Neuronal stem cell (in vitro differentiated cells): ENCODE data around the gene CPO.

Source experiments
- DNase-seq: peaks from one replicate; pipeline ENCODE4 v3.0.0-alpha.2; 2013; ENCODE audit warnings: low spot score
- H2AFZ ChIP-seq: one replicate; pipeline ENCODE4 v1.6.1; 2013; ENCODE audit warnings: mild to moderate bottlenecking, low read length, inconsistent platforms
- H2AK5ac ChIP-seq: 2 replicates; pipeline ENCODE4 v1.6.1; 2013; ENCODE audit warnings: low read depth, mild to moderate bottlenecking, inconsistent platforms, low read length, moderate library complexity, mixed read lengths
- H2BK120ac ChIP-seq: 2 replicates; pipeline ENCODE4 v1.6.1; 2013; ENCODE audit warnings: low read depth, mild to moderate bottlenecking, inconsistent platforms, low read length, moderate library complexity, mixed read lengths
- H2BK12ac ChIP-seq: one replicate; pipeline ENCODE4 v1.6.1; 2013; ENCODE audit warnings: low read length, inconsistent platforms
- H2BK15ac ChIP-seq: 2 replicates; pipeline ENCODE4 v1.6.1; 2013; ENCODE audit warnings: mild to moderate bottlenecking, low read length, inconsistent platforms, mixed read lengths
- H2BK5ac ChIP-seq: one replicate; pipeline ENCODE4 v1.6.1; 2013; ENCODE audit warnings: inconsistent platforms, mild to moderate bottlenecking, low read length, moderate library complexity
- H3K14ac ChIP-seq: one replicate; pipeline ENCODE4 v1.6.1; 2013; ENCODE audit warnings: low read length, inconsistent platforms
- H3K18ac ChIP-seq: 2 replicates; pipeline ENCODE4 v1.6.1; 2013; ENCODE audit warnings: low read length, inconsistent platforms
- H3K23ac ChIP-seq: 2 replicates; pipeline ENCODE4 v1.6.1; 2013; ENCODE audit warnings: low read depth, mild to moderate bottlenecking, mixed read lengths, low read length, inconsistent platforms; ENCODE audit not compliant: poor library complexity
- H3K27ac ChIP-seq: replicated peaks from 3 replicates; pipeline ENCODE4 v1.5.1; 2013; ENCODE audit warnings: low read length, inconsistent platforms
- H3K27me3 ChIP-seq, 3 experiments: 2 replicates each; pipeline ENCODE4 v1.6.1; 2013; ENCODE audit warnings: low read length in 3 of 3, mild to moderate bottlenecking in 2 of 3, inconsistent platforms in 1 of 3, low read depth in 1 of 3, mixed read lengths in 1 of 3, moderate library complexity in 1 of 3; ENCODE audit not compliant: control insufficient read depth in 3 of 3, insufficient read depth in 3 of 3
- H3K36me3 ChIP-seq, 2 donors: replicated peaks in 1 of 2; 2 replicates each; pipeline ENCODE4 v1.6.1; 2013; ENCODE audit warnings: low read length in 2 of 2; ENCODE audit not compliant: control insufficient read depth in 2 of 2, insufficient read depth in 2 of 2
- H3K4ac ChIP-seq: 2 replicates; pipeline ENCODE4 v1.6.1; 2013; ENCODE audit warnings: inconsistent platforms, mild to moderate bottlenecking, low read length, moderate library complexity
- H3K4me1 ChIP-seq, 2 donors: 1 replicate in 1 of 2; 2 replicates in 1 of 2; pipeline ENCODE4 v1.6.1; 2013; ENCODE audit warnings: low read length in 2 of 2, low read depth in 1 of 2; ENCODE audit not compliant: control insufficient read depth in 2 of 2, insufficient read depth in 1 of 2
- H3K4me2 ChIP-seq: one replicate; pipeline ENCODE4 v1.6.1; 2013; ENCODE audit warnings: mild to moderate bottlenecking, low read length, inconsistent platforms; ENCODE audit not compliant: insufficient read depth, poor library complexity, severe bottlenecking
- H3K4me3 ChIP-seq, 2 donors: 2 replicates each; pipeline ENCODE4 v1.5.1; 2013; ENCODE audit warnings: low read length in 2 of 2, mild to moderate bottlenecking in 2 of 2, inconsistent platforms in 1 of 2, moderate library complexity in 1 of 2
- H3K79me1 ChIP-seq: one replicate; pipeline ENCODE4 v1.6.1; 2013; ENCODE audit warnings: low read depth, mild to moderate bottlenecking, inconsistent platforms, low read length, moderate library complexity
- H3K9ac ChIP-seq: one replicate; pipeline ENCODE4 v1.6.1; 2013; ENCODE audit warnings: mild to moderate bottlenecking, low read depth, low read length, inconsistent platforms; ENCODE audit not compliant: poor library complexity
- H3K9me3 ChIP-seq, 2 donors: replicated peaks in 1 of 2; 2 replicates each; pipeline versions ENCODE3 to v1.6.1; 2013; ENCODE audit warnings: low read length in 2 of 2, mild to moderate bottlenecking in 2 of 2, inconsistent platforms in 1 of 2, low read depth in 1 of 2, mixed read lengths in 1 of 2, moderate library complexity in 1 of 2; ENCODE audit not compliant: control insufficient read depth in 2 of 2, insufficient read depth in 1 of 2
- H4K8ac ChIP-seq: one replicate; pipeline ENCODE4 v1.6.1; 2013; ENCODE audit warnings: low read depth, mild to moderate bottlenecking, inconsistent platforms, low read length, moderate library complexity
- H4K91ac ChIP-seq: one replicate; pipeline ENCODE4 v1.6.1; 2013; ENCODE audit warnings: low read length, low read depth, mild to moderate bottlenecking, inconsistent platforms; ENCODE audit not compliant: poor library complexity
- WGBS, 2 donors: extraction: QIAGEN DNeasy Blood & Tissue Kit; methylation state at CpG; one replicate each; pipeline ENCODE4 v1.1.7; 2013; ENCODE audit warnings: missing lambda C conversion rate in 2 of 2, mixed read lengths in 1 of 2; ENCODE audit not compliant: insufficient read length in 2 of 2, insufficient replicate concordance in 1 of 2; ENCODE audit errors: extremely low coverage in 2 of 2; 5-methylcytosine and 5-hydroxymethylcytosine counted together

The CPO gene

DNA sequence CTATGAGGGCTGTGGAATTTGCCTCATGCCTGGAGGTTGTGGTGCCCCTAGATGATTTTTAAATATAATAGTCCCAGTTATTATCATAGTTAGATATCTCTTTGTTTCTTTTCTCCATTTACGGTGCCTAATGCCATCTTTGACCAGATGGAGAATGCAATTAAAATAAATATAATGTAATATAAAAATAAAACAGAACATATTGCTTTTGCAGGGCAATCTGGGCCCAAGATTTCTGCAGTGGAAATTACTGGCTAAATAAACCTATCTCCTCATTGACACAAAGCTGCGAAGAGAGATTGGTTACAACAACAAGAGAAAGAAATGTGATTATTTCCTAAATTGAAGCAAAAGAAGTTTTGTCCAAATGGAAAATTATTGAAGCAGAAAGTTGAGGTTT is 51.8 kb downstream of the CPO start:
- no peaks in the 10 kb centered on the region for H3K4me1 ChIP-seq
- no peak overlapping the region for H3K14ac ChIP-seq
- no peak for DNase-seq
- H3K27me3 ChIP-seq: no peaks in the 10 kb centered on the region
- no peak overlapping the region for H3K4me3 ChIP-seq
- H3K79me1 ChIP-seq: no peaks in the 10 kb centered on the region
- no peak overlapping the region for H2BK120ac ChIP-seq
- no peak overlapping the region for H3K9ac ChIP-seq
- H3K9me3 ChIP-seq: peaks cover 0 to 5% of the 10 kb centered on the region in 2 donors
- no peak overlapping the region for H3K4ac ChIP-seq
- no peak overlapping the region for H2AFZ ChIP-seq
- no peak overlapping the region for H2AK5ac ChIP-seq
- no CpG with 5 or more reads among the region's 2 CpGs for WGBS, 2 donors
- no peak overlapping the region for H4K91ac ChIP-seq
- H3K4me2 ChIP-seq: no peak overlapping the region
- no peak overlapping the region for H3K18ac ChIP-seq
- H2BK15ac ChIP-seq: no peak overlapping the region
- no peak overlapping the region for H2BK5ac ChIP-seq
- H3K23ac ChIP-seq: no peak overlapping the region
- H4K8ac ChIP-seq: no peak overlapping the region
- H2BK12ac ChIP-seq: no peak overlapping the region
- no peak overlapping the region for H3K27ac ChIP-seq
- H3K36me3 ChIP-seq: no peaks in the 10 kb centered on the region

DNA sequence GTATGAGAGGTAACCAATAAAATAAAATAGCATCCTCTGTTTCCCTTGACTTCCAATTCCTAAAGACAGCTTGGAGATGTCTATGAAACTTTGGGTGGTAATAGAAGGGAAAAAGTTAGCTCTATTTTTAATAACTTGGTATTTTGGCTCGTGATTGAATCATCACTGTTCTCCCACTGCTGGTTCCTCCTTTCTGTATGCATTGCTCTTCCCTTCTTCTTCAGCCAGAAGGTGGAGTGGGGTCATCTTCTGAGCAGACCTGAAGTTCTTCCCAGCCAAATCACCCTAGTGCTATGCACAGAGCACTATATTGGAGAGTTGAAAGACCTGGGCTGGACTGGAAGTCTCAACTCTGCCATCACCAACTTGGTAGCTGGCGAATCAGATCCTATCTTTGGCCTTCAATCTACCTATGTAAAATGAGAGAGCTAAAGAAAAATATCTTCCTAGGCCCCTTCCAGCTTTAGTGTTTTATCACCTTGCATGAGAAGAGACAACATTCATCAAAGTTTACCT is 54.1 kb downstream of the CPO start:
- Histone ChIP-seq H3K4me3 (no peak overlapping the region), H3K4me2 (no peak overlapping the region), H2BK12ac (no peak overlapping the region), H3K23ac (no peak overlapping the region), H3K9ac (no peak overlapping the region), H3K27me3 (no peaks in the 10 kb centered on the region), H3K4me1 (no peaks in the 10 kb centered on the region), H2AFZ (peak overlapping the region; percentile 3), H3K36me3 (peaks cover 0 to 2% of the 10 kb centered on the region in 2 donors), H3K79me1 (no peaks in the 10 kb centered on the region), H2BK15ac (no peak overlapping the region), H4K91ac (no peak overlapping the region), H3K14ac (no peak overlapping the region), H3K9me3 (peaks cover 2 to 12% of the 10 kb centered on the region in 2 donors), H4K8ac (no peak overlapping the region), H3K27ac (no peak overlapping the region), H3K4ac (no peak overlapping the region), H2BK5ac (no peak overlapping the region), H2BK120ac (no peak overlapping the region), H2AK5ac (no peak overlapping the region), H3K18ac (no peak overlapping the region)
- no CpG with 5 or more reads among the region's 2 CpGs for WGBS, 2 donors
- DNase-seq: no peak

DNA sequence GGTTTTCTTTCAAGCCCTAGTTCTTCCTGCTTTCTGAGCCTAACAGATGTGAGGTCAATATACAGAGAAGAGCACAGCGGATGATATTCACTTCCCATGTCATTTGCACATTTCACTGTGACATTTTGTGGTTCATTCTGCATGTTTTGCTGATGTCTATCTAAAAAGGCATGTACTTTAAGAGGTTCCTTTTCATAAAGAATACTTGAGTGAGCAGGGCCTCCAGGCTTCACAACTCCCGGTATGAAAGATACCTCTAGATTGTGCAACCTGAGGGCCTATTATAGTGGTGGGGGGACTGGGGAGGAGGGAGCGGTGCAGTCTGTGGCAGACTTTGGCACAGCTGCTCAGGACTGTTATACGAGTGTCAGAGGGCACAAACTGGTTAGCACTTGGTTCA is 54.6 kb downstream of the CPO start:
- Histone ChIP-seq H3K9me3 (peaks cover 2 to 12% of the 10 kb centered on the region in 2 donors), H3K23ac (no peak overlapping the region), H2BK15ac (no peak overlapping the region), H4K91ac (no peak overlapping the region), H3K14ac (no peak overlapping the region), H3K4me2 (no peak overlapping the region), H2BK12ac (no peak overlapping the region), H2BK5ac (no peak overlapping the region), H3K27me3 (no peaks in the 10 kb centered on the region), H2AFZ (peak overlapping the region; percentile 3), H3K36me3 (peaks cover 0 to 2% of the 10 kb centered on the region in 2 donors), H4K8ac (no peak overlapping the region), H3K9ac (no peak overlapping the region), H2BK120ac (no peak overlapping the region), H3K4me3 (no peak overlapping the region), H3K4me1 (no peaks in the 10 kb centered on the region), H3K79me1 (no peaks in the 10 kb centered on the region), H3K18ac (no peak overlapping the region), H3K27ac (no peak overlapping the region), H2AK5ac (no peak overlapping the region), H3K4ac (no peak overlapping the region)
- no peak for DNase-seq
- WGBS, 2 donors: no CpG with 5 or more reads among the region's 4 CpGs

DNA sequence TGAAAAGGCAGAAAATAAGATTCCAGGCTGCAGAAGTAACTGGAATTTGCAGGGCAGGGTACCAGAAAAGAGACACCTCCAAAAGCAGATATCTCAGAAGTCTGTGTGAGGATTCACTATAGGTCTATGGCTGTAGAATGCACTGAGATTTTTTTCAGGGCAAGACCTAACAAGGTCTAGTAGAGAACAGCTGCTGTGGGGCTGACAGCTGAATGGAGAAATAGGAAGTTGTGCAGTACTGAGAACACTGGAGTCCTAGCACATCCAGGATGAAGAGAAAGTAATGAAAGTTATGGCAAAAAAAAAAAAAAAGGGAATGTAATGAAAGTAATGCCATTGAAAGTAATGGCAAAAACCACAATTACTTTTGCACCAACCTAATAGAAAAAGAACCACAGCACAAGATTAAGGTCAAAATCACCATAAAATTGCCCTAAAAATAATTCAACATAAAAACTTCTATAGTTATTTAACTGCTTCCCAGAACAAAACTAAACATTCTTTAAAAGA is 57.3 kb downstream of the CPO start:
- H3K14ac ChIP-seq: no peak overlapping the region
- no peak overlapping the region for H2BK5ac ChIP-seq
- H2BK120ac ChIP-seq: no peak overlapping the region
- H3K4me3 ChIP-seq: no peak overlapping the region
- H3K4me1 ChIP-seq: no peaks in the 10 kb centered on the region
- H3K27me3 ChIP-seq: no peaks in the 10 kb centered on the region
- H2AFZ ChIP-seq: no peak overlapping the region
- H3K36me3 ChIP-seq: peaks cover 0 to 2% of the 10 kb centered on the region in 2 donors
- H3K18ac ChIP-seq: no peak overlapping the region
- H2AK5ac ChIP-seq: no peak overlapping the region
- no peak overlapping the region for H3K9ac ChIP-seq
- H3K27ac ChIP-seq: no peak overlapping the region
- H4K91ac ChIP-seq: no peak overlapping the region
- no peak overlapping the region for H3K4me2 ChIP-seq
- no peak overlapping the region for H4K8ac ChIP-seq
- H3K4ac ChIP-seq: no peak overlapping the region
- no peaks in the 10 kb centered on the region for H3K79me1 ChIP-seq
- no peak for DNase-seq
- peaks cover 2 to 20% of the 10 kb centered on the region in 2 donors for H3K9me3 ChIP-seq
- no peak overlapping the region for H3K23ac ChIP-seq
- no peak overlapping the region for H2BK15ac ChIP-seq
- no peak overlapping the region for H2BK12ac ChIP-seq
